H1 (cell line): ENCODE measurements around the gene BRD4. TPM values are rescaled to one million over a fixed set of nuclear protein-coding genes. Genes with fewer than 3 reads are reported as not detected.

Source experiments
- CTCF ChIA-PET: fragments of 300-600 bp; sonication (Branson Sonifier 250); formaldehyde crosslinking; loops from one replicate; lab custom pipeline; 2021; ENCODE audit not compliant: partially characterized antibody; lab: Charles Lee
- POLR2A ChIA-PET: fragments of 300-600 bp; sonication (Branson Sonifier 250); formaldehyde crosslinking; loops from one replicate; lab custom pipeline; 2021; ENCODE audit warnings: inconsistent platforms; ENCODE audit not compliant: partially characterized antibody; lab: Charles Lee
- DNase-seq, 2 experiments: peaks; one replicate each; pipeline versions ENCODE4 v3.0.0 to v3.0.0-alpha.2; 2010 to 2022; ENCODE audit warnings: low spot score in 2 of 2, low read depth in 1 of 2, mixed read lengths in 1 of 2
- FAIRE-seq: peaks from 2 replicates; lab custom pipeline; 2011; peaks lifted over from hg19 to GRCh38; lab: Jason Lieb, UNC
- H2AFZ ChIP-seq: 2 replicates; pipeline ENCODE4 v1.8.1; 2012; ENCODE audit warnings: low read length, inconsistent platforms
- H2AK5ac ChIP-seq: 2 replicates; pipeline ENCODE4 v1.6.1; 2013; ENCODE audit warnings: low read depth, low read length
- H2BK120ac ChIP-seq: replicated peaks from 2 replicates; pipeline ENCODE3; 2013; ENCODE audit warnings: low read depth, low read length, inconsistent platforms
- H2BK12ac ChIP-seq: 2 replicates; pipeline ENCODE4 v1.6.1; 2013; ENCODE audit warnings: low read depth, low read length
- H2BK15ac ChIP-seq: 2 replicates; pipeline ENCODE4 v1.6.1; 2013; ENCODE audit warnings: low read length
- H2BK20ac ChIP-seq: 2 replicates; pipeline ENCODE4 v1.6.1; 2013; ENCODE audit warnings: low read length
- H2BK5ac ChIP-seq: 2 replicates; pipeline ENCODE4 v1.6.1; 2013; ENCODE audit warnings: low read depth, low read length
- H3K14ac ChIP-seq: 2 replicates; pipeline ENCODE4 v1.6.1; 2013; ENCODE audit warnings: inconsistent platforms; ENCODE audit not compliant: insufficient read length
- H3K18ac ChIP-seq: 2 replicates; pipeline ENCODE4 v1.6.1; 2013; ENCODE audit warnings: low read length; ENCODE audit errors: extremely low read depth
- H3K23ac ChIP-seq: 2 replicates; pipeline ENCODE4 v1.6.1; 2013; ENCODE audit warnings: inconsistent platforms; ENCODE audit not compliant: insufficient read length
- H3K23me2 ChIP-seq: 2 replicates; pipeline ENCODE4 v1.6.1; 2013; ENCODE audit warnings: low read depth, low read length
- H3K27ac ChIP-seq: 2 replicates; pipeline ENCODE4 v1.6.1; 2011; ENCODE audit warnings: low read depth, low read length, inconsistent platforms
- H3K27me3 ChIP-seq, 4 experiments: replicated peaks in 1 of 4; 1 replicate in 1 of 4; 2 replicates in 3 of 4; pipeline versions ENCODE4 v1.6.1 to v1.8.1; 2011 to 2013; ENCODE audit warnings: low read length in 3 of 4, mild to moderate bottlenecking in 3 of 4, inconsistent platforms in 2 of 4, mixed read lengths in 2 of 4, moderate library complexity in 1 of 4; ENCODE audit not compliant: control insufficient read depth in 3 of 4, insufficient read depth in 3 of 4; ENCODE audit errors: extremely low read depth in 1 of 4
- H3K36me3 ChIP-seq, 4 experiments: 2 replicates each; pipeline versions ENCODE4 v1.6.1 to v1.8.1; 2011 to 2013; ENCODE audit warnings: mild to moderate bottlenecking in 4 of 4, low read length in 3 of 4, moderate library complexity in 2 of 4, control low read depth in 1 of 4, inconsistent platforms in 1 of 4; ENCODE audit not compliant: insufficient read depth in 4 of 4, control insufficient read depth in 2 of 4
- H3K4ac ChIP-seq: replicated peaks from 2 replicates; pipeline ENCODE3; 2013; ENCODE audit warnings: low read length, low read depth, mixed read lengths, inconsistent platforms; ENCODE audit not compliant: insufficient read length
- H3K4me1 ChIP-seq, 4 experiments: replicated peaks in 1 of 4; 1 replicate in 1 of 4; 2 replicates in 3 of 4; pipeline versions ENCODE4 v1.6.1 to v1.8.1; 2011 to 2013; ENCODE audit warnings: low read length in 3 of 4, inconsistent platforms in 2 of 4, mixed read lengths in 1 of 4; ENCODE audit not compliant: insufficient read depth in 4 of 4, control insufficient read depth in 3 of 4
- H3K4me2 ChIP-seq, 2 experiments: 2 replicates each; pipeline versions ENCODE4 v1.6.1 to v1.8.1; 2011 to 2013; ENCODE audit warnings: low read depth in 2 of 2, low read length in 2 of 2, control low read depth in 1 of 2, inconsistent platforms in 1 of 2, mild to moderate bottlenecking in 1 of 2; ENCODE audit not compliant: insufficient read depth in 1 of 2
- H3K4me3 ChIP-seq, 4 experiments: fragments of 200-600, 300-600 bp in 1 of 4; sonication (generic), shearing (Covaris generic), sonication (Bioruptor Twin) in 1 of 4; 2 replicates each; pipeline versions ENCODE4 v1.5.1 to v1.8.1; 2011 to 2016; ENCODE audit warnings: low read length in 4 of 4, low read depth in 3 of 4, control low read depth in 2 of 4, inconsistent platforms in 2 of 4, mild to moderate bottlenecking in 2 of 4, mixed read lengths in 1 of 4, moderate library complexity in 1 of 4; ENCODE audit not compliant: insufficient read depth in 2 of 4; ENCODE audit errors: extremely low read depth in 1 of 4
- H3K56ac ChIP-seq: replicated peaks from 2 replicates; pipeline ENCODE3; 2013; ENCODE audit warnings: low read depth, mild to moderate bottlenecking, mixed read lengths, low read length, inconsistent platforms; ENCODE audit not compliant: insufficient read length
- H3K79me1 ChIP-seq: 2 replicates; pipeline ENCODE4 v1.6.1; 2013; ENCODE audit warnings: low read depth, low read length, control low read depth
- H3K79me2 ChIP-seq, 2 experiments: 2 replicates each; pipeline versions ENCODE4 v1.6.1 to v1.8.1; 2012 to 2013; ENCODE audit warnings: low read length in 2 of 2, mild to moderate bottlenecking in 2 of 2, inconsistent platforms in 1 of 2; ENCODE audit not compliant: insufficient read depth in 2 of 2, control insufficient read depth in 1 of 2
- H3K9ac ChIP-seq, 4 experiments: replicated peaks in 1 of 4; 1 replicate in 1 of 4; 2 replicates in 3 of 4; pipeline versions ENCODE4 v1.6.1 to v1.8.1; 2011 to 2013; ENCODE audit warnings: low read depth in 3 of 4, low read length in 3 of 4, control low read depth in 2 of 4, mild to moderate bottlenecking in 2 of 4, moderate library complexity in 2 of 4, inconsistent platforms in 1 of 4; ENCODE audit errors: extremely low read depth in 1 of 4
- H3K9me3 ChIP-seq, 2 experiments: 2 replicates each; pipeline versions ENCODE4 v1.6.1 to v1.8.1; 2012 to 2013; ENCODE audit warnings: mild to moderate bottlenecking in 2 of 2, moderate library complexity in 2 of 2, control low read depth in 1 of 2, inconsistent platforms in 1 of 2, low read depth in 1 of 2, low read length in 1 of 2, mixed read lengths in 1 of 2; ENCODE audit not compliant: insufficient read depth in 2 of 2
- H4K20me1 ChIP-seq, 2 experiments: replicated peaks in 1 of 2; 2 replicates each; pipeline versions ENCODE3 to v1.8.1; 2011 to 2013; ENCODE audit warnings: inconsistent platforms in 2 of 2, low read length in 2 of 2, mild to moderate bottlenecking in 1 of 2; ENCODE audit not compliant: insufficient read depth in 2 of 2, control insufficient read depth in 1 of 2
- H4K5ac ChIP-seq: 2 replicates; pipeline ENCODE4 v1.6.1; 2013; ENCODE audit warnings: low read length, low read depth, mixed read lengths, inconsistent platforms; ENCODE audit not compliant: insufficient read length
- H4K8ac ChIP-seq: 2 replicates; pipeline ENCODE4 v1.8.0; 2013; ENCODE audit warnings: mild to moderate bottlenecking, moderate library complexity, low read length, inconsistent platforms; ENCODE audit not compliant: insufficient read depth; ENCODE audit errors: extremely low read depth
- H4K91ac ChIP-seq: replicated peaks from 2 replicates; pipeline ENCODE3; 2013; ENCODE audit warnings: low read length, mixed read lengths, inconsistent platforms; ENCODE audit not compliant: insufficient read length
- FOSL1 ChIP-seq: IDR thresholded peaks from 2 replicates; pipeline ENCODE4 v1.6.1; 2011; ENCODE audit warnings: mild to moderate bottlenecking, low read depth, low read length, moderate library complexity; ENCODE audit not compliant: insufficient read depth
- GABPA ChIP-seq: IDR thresholded peaks from 2 replicates; pipeline ENCODE4 v1.6.1; 2011; ENCODE audit warnings: mild to moderate bottlenecking, low read length, moderate library complexity, borderline replicate concordance; ENCODE audit not compliant: insufficient read depth
- HDAC2 ChIP-seq, 2 experiments: fragments of 300-600 bp in 1 of 2; sonication (generic) in 1 of 2; IDR thresholded peaks; 2 replicates each; pipeline ENCODE4 v1.6.1; 2011 to 2012; ENCODE audit warnings: low read depth in 2 of 2, low read length in 2 of 2, mild to moderate bottlenecking in 2 of 2, moderate library complexity in 2 of 2, borderline replicate concordance in 1 of 2, inconsistent platforms in 1 of 2
- KDM4A ChIP-seq: IDR thresholded peaks from one replicate; pipeline ENCODE4 v1.7.1; 2012; ENCODE audit warnings: low read depth, mild to moderate bottlenecking, moderate library complexity, low read length, inconsistent platforms; ENCODE audit not compliant: severe bottlenecking
- KDM5A ChIP-seq: fragments of 200-600 bp; IDR thresholded peaks from 2 replicates; pipeline ENCODE4 v1.7.1; 2012; ENCODE audit warnings: mild to moderate bottlenecking, low read length, inconsistent platforms, mixed read lengths
- MAX ChIP-seq: IDR thresholded peaks from 2 replicates; pipeline ENCODE4 v1.6.1; 2012; ENCODE audit warnings: inconsistent platforms
- POU5F1 ChIP-seq: IDR thresholded peaks from 2 replicates; pipeline ENCODE4 v1.6.1; 2011; ENCODE audit warnings: low read depth, mild to moderate bottlenecking, low read length, moderate library complexity
- RBBP5 ChIP-seq: IDR thresholded peaks from 2 replicates; pipeline ENCODE4 v1.7.1; 2012; ENCODE audit warnings: low read depth, mild to moderate bottlenecking, inconsistent platforms, low read length, moderate library complexity, borderline replicate concordance
- SAP30 ChIP-seq: fragments of 300-600 bp; sonication (generic); IDR thresholded peaks from 2 replicates; pipeline ENCODE4 v1.7.1; 2012; ENCODE audit warnings: low read length, moderate library complexity, mild to moderate bottlenecking, inconsistent platforms; ENCODE audit not compliant: insufficient read depth, insufficient replicate concordance
- TAF1 ChIP-seq: IDR thresholded peaks from 2 replicates; pipeline ENCODE4 v1.6.1; 2011; ENCODE audit warnings: mild to moderate bottlenecking, low read depth, low read length
- WGBS, 2 experiments: shearing (Covaris generic) in 1 of 2; methylation state at CpG; one replicate each; pipeline versions ENCODE4 v1.1.6 to v1.1.7; 2013 to 2015; ENCODE audit warnings: low lambda C conversion rate in 2 of 2, mixed read lengths in 2 of 2, inconsistent platforms in 1 of 2, low coverage in 1 of 2, missing lambda C conversion rate in 1 of 2; ENCODE audit not compliant: insufficient replicate concordance in 2 of 2, insufficient coverage in 1 of 2, insufficient read length in 1 of 2; ENCODE audit errors: extremely low coverage in 1 of 2, missing lambda C conversion rate in 1 of 2; 5-methylcytosine and 5-hydroxymethylcytosine counted together
- polyA plus RNA-seq, 7 experiments: library from polyadenylated mRNA; depleted of rRNA in 3 of 7; stranded (reverse) in 5 of 7; unstranded in 2 of 7; fragments of >200 nt in 5 of 7; fragments of 200-250 nt in 2 of 7; gene quantifications; 1 replicate in 5 of 7; 2 replicates in 1 of 7; 4 replicates in 1 of 7; pipeline versions ENCODE4 v1.2.1 to v1.2.3, GENCODE V29; 2011 to 2013; ENCODE audit warnings: missing spikeins in 2 of 7, mixed read lengths in 2 of 7
- total RNA-seq: library from RNA; stranded (reverse); fragmentation: NEBNext Ultra II Directional; extraction: Animal tissue kit (Norgen Biotek cat#: 25700); gene quantifications from 2 replicates; pipeline ENCODE4 v1.2.1, GENCODE V29; 2021

The BRD4 gene
- total and polyA plus RNA-seq, 2 of the 8 experiments (the other 6 are each of a cell fraction or from before 2014, with no cell fraction given) = 14.1 to 146 TPM

- Histone ChIP-seq H3K36me3 (peaks cover 0 to 6% (median 2%) of the 10 kb centered on the region in 4 experiments; a peak in 5 of 8 replicates), H4K5ac (no peak overlapping the region), H3K23ac (no peak overlapping the region), H3K27me3 (no peaks in the 10 kb centered on the region), H3K27ac (peak overlapping the region; percentile 97), H4K91ac (peak overlapping the region; percentile 71), H3K4me2 (peak overlapping the region; percentile 91 to 92), H2BK20ac (no peak overlapping the region), H2BK120ac (no peak overlapping the region), H3K18ac (0 out of 2 replicates have a peak overlapping the region, but pooled peaks have one; percentile 48), H3K4me3 (peak overlapping the region; percentile 84 to 99 (median 94)), H2AFZ (no peak overlapping the region), H2BK15ac (peak overlapping the region; percentile 10; the same call in 1 of the 2 replicates), H3K79me1 (peaks cover 15% of the 10 kb centered on the region; the same call in 1 of the 2 replicates), H2BK5ac (peak overlapping the region; percentile 92), H3K23me2 (peaks cover 10% of the 10 kb centered on the region), H3K56ac (no peak overlapping the region), H3K4ac (peak overlapping the region; percentile 65), H2AK5ac (no peak overlapping the region; the same call in 1 of the 2 replicates), H3K9me3 (no peaks in the 10 kb centered on the region), H3K14ac (no peak overlapping the region), H3K4me1 (peaks cover 0 to 9% (median 6%) of the 10 kb centered on the region in 4 experiments; a peak in 6 of 7 replicates), H2BK12ac (peak overlapping the region; percentile 75; the same call in 1 of the 2 replicates), H4K20me1 (peaks cover 8 to 34% of the 10 kb centered on the region in 2 experiments), H3K9ac (peak overlapping the region; percentile 90 to 100 (median 98)), H3K79me2 (peaks cover 35 to 52% of the 10 kb centered on the region in 2 experiments), H4K8ac (peak overlapping the region; percentile 99)
- CTCF ChIA-PET = interaction anchor here (0.6 to 1.9 kb wide), 7 partner anchors 8 to 224 kb away, joined by 3 to 5 read pairs (median 3); no protein-coding TSS in a partner anchor
- POLR2A ChIA-PET = interaction anchor here (0.6 to 5.6 kb wide), 48 partner anchors 9 to 732 kb away, joined by 3 to 60 read pairs (median 4); partner anchors contain the start of genes AKAP8L, BRD4 and NOTCH3
- no peak for DNase-seq
- WGBS, 2 experiments = 3% methylated on average over 22 of the region's 22 CpGs; no CpG with 5 or more reads in 1 of the 2 experiments
- no peak for FAIRE-seq
- peak; percentile 64; the same call in 1 of the 2 replicates for TF ChIP-seq FOSL1
- 0 out of 2 replicates have a peak, but pooled peaks have one; percentile 21 for TF ChIP-seq RBBP5
- TF ChIP-seq GABPA = no peak
- TF ChIP-seq KDM4A = peak; percentile 18
- 0 out of 4 replicates have a peak, but pooled peaks of 1 of the 2 experiments have one; percentile 13 for TF ChIP-seq HDAC2 (IDR thresholded peaks at IDR 0.05; ENCODE audit: borderline replicate concordance in 1 of 2, low read depth in 2 of 2, low read length in 2 of 2)
- TF ChIP-seq POU5F1 = no peak
- TF ChIP-seq TAF1 = 0 out of 2 replicates have a peak, but pooled peaks have one; percentile 38
- peak; percentile 81 for TF ChIP-seq SAP30
- no peak for TF ChIP-seq KDM5A
- TF ChIP-seq MAX = peak; percentile 57
Measured at GRCh38 chr19:15378534-15379082, 46.3 kb upstream of the BRD4 start.
